ENCODE data around the gene HPS3.

The HPS3 gene

DNA sequence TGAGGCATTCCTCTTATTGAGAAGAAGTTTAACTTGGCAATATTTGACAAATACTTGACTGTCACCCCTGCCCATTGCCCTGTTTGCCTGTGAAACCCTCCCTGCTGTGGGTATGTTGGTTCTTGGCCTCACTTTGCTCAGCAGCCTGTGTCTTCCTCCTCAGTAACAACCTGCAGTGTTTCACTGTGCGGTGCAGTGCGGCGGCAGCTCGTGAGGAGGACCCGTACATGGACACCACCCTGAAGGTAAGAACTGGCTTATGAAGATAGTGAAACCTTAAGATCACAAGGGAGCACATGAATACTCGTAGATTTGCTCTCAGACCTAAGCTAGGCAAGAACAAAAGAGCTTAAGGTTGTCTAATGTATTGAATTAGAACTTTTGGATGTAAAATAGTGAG lies 21.0 kb downstream of the HPS3 start:
- Histone ChIP-seq H3K4me2 (ENCODE audit: low read depth, low read length) (no peak overlapping the region), H3K4me3 (ENCODE audit: low read length) (no peak overlapping the region), H3K4me1 (ENCODE audit: low read length) (peaks cover 46% of the 10 kb centered on the region), H3F3A (ENCODE audit: insufficient read depth, low read length) (peaks cover 36% of the 10 kb centered on the region), H3K27me3 (replicated peaks; ENCODE audit: insufficient read depth, low read length) (no peaks in the 10 kb centered on the region), H3K36me3 (replicated peaks; ENCODE audit: insufficient read depth, low read length) (no peaks in the 10 kb centered on the region), H3K79me2 (ENCODE audit: low read length) (no peaks in the 10 kb centered on the region), H2AFZ (ENCODE audit: low read length) (no peak overlapping the region), H3K9me2 (replicated peaks; ENCODE audit: insufficient read depth, low read length) (no peaks in the 10 kb centered on the region), H3K9me3 (replicated peaks; ENCODE audit: insufficient read depth, low read length) (no peaks in the 10 kb centered on the region), H4K20me1 (ENCODE audit: insufficient read depth, low read length) (no peaks in the 10 kb centered on the region), H3K9ac (ENCODE audit: low read length) (no peak overlapping the region), H3K27ac (ENCODE audit: low read length) (no peak overlapping the region)
- TF ChIP-seq EZH2phosphoT487 (IDR thresholded peaks at IDR 0.05; ENCODE audit: low read length) (no peak), EZH2 (optimal IDR thresholded peaks at IDR 0.05; ENCODE audit: low read depth, low read length) (no peak)
- TF ChIP-seq, protein P1, sequence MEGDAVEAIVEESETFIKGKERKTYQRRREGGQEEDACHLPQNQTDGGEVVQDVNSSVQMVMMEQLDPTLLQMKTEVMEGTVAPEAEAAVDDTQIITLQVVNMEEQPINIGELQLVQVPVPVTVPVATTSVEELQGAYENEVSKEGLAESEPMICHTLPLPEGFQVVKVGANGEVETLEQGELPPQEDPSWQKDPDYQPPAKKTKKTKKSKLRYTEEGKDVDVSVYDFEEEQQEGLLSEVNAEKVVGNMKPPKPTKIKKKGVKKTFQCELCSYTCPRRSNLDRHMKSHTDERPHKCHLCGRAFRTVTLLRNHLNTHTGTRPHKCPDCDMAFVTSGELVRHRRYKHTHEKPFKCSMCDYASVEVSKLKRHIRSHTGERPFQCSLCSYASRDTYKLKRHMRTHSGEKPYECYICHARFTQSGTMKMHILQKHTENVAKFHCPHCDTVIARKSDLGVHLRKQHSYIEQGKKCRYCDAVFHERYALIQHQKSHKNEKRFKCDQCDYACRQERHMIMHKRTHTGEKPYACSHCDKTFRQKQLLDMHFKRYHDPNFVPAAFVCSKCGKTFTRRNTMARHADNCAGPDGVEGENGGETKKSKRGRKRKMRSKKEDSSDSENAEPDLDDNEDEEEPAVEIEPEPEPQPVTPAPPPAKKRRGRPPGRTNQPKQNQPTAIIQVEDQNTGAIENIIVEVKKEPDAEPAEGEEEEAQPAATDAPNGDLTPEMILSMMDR (IDR thresholded peaks at IDR 0.05; ENCODE audit: low read length), result no peak
- no peak for DNase-seq

GRCh38 chr3:149151843-149152242 lies 22.4 kb downstream of the HPS3 start:
- H3F3A ChIP-seq (ENCODE audit: insufficient read depth, low read length), result peaks cover 28% of the 10 kb centered on the region
- no peaks in the 10 kb centered on the region for H3K9me3 ChIP-seq (replicated peaks; ENCODE audit: insufficient read depth, low read length)
- peak; percentile 87 for DNase-seq
- peak overlapping the region; percentile 12; the same call in 1 of the 2 replicates for H3K4me3 ChIP-seq (ENCODE audit: low read length)
- no peak for TF ChIP-seq EZH2phosphoT487 (IDR thresholded peaks at IDR 0.05; ENCODE audit: low read length)
- TF ChIP-seq EZH2 (optimal IDR thresholded peaks at IDR 0.05; ENCODE audit: low read depth, low read length), result no peak
- TF ChIP-seq, protein P1 (IDR thresholded peaks at IDR 0.05; ENCODE audit: low read length), result no peak
- peak overlapping the region; percentile 55 for H3K4me2 ChIP-seq (ENCODE audit: low read depth, low read length)
- no peaks in the 10 kb centered on the region for H3K27me3 ChIP-seq (replicated peaks; ENCODE audit: insufficient read depth, low read length)
- peak overlapping the region; percentile 90 for H3K27ac ChIP-seq (ENCODE audit: low read length)
- peaks cover 34% of the 10 kb centered on the region for H3K4me1 ChIP-seq (ENCODE audit: low read length)
- H2AFZ ChIP-seq (ENCODE audit: low read length), result no peak overlapping the region
- no peaks in the 10 kb centered on the region for H3K9me2 ChIP-seq (replicated peaks; ENCODE audit: insufficient read depth, low read length)
- no peaks in the 10 kb centered on the region for H3K79me2 ChIP-seq (ENCODE audit: low read length)
- no peaks in the 10 kb centered on the region; the same call in 1 of the 2 replicates for H3K36me3 ChIP-seq (replicated peaks; ENCODE audit: insufficient read depth, low read length)
- peak overlapping the region; percentile 54 for H3K9ac ChIP-seq (ENCODE audit: low read length)
- H4K20me1 ChIP-seq (ENCODE audit: insufficient read depth, low read length), result no peaks in the 10 kb centered on the region

- H3K9ac ChIP-seq (ENCODE audit: low read length), result peak overlapping the region; percentile 54
- H2AFZ ChIP-seq (ENCODE audit: low read length), result no peak overlapping the region
- H3K9me3 ChIP-seq (replicated peaks; ENCODE audit: insufficient read depth, low read length), result no peaks in the 10 kb centered on the region
- no peaks in the 10 kb centered on the region for H3K79me2 ChIP-seq (ENCODE audit: low read length)
- H3F3A ChIP-seq (ENCODE audit: insufficient read depth, low read length), result peaks cover 28% of the 10 kb centered on the region
- DNase-seq, result peak; percentile 98
- peak overlapping the region; percentile 90 for H3K27ac ChIP-seq (ENCODE audit: low read length)
- peak overlapping the region; percentile 12; the same call in 1 of the 2 replicates for H3K4me3 ChIP-seq (ENCODE audit: low read length)
- peaks cover 34% of the 10 kb centered on the region for H3K4me1 ChIP-seq (ENCODE audit: low read length)
- no peaks in the 10 kb centered on the region for H3K9me2 ChIP-seq (replicated peaks; ENCODE audit: insufficient read depth, low read length)
- H3K4me2 ChIP-seq (ENCODE audit: low read depth, low read length), result peak overlapping the region; percentile 55
- H4K20me1 ChIP-seq (ENCODE audit: insufficient read depth, low read length), result no peaks in the 10 kb centered on the region
- no peaks in the 10 kb centered on the region; the same call in 1 of the 2 replicates for H3K36me3 ChIP-seq (replicated peaks; ENCODE audit: insufficient read depth, low read length)
- H3K27me3 ChIP-seq (replicated peaks; ENCODE audit: insufficient read depth, low read length), result no peaks in the 10 kb centered on the region
- TF ChIP-seq EZH2 (optimal IDR thresholded peaks at IDR 0.05; ENCODE audit: low read depth, low read length), result no peak
- TF ChIP-seq, protein P1 (IDR thresholded peaks at IDR 0.05; ENCODE audit: low read length), result no peak
- TF ChIP-seq EZH2phosphoT487 (IDR thresholded peaks at IDR 0.05; ENCODE audit: low read length), result no peak
Measured at GRCh38 chr3:149152420-149152819, 23.0 kb downstream of the HPS3 start.
